GM12865 (cell line): Measurements from ENCODE around the gene ENO2.

ENCODE experiments used
- DNase-seq: peaks from one replicate; pipeline ENCODE4 v3.0.0; 2010; ENCODE audit warnings: low read depth
- H3K4me3 ChIP-seq: 2 replicates; pipeline ENCODE4 v1.5.1; 2011; ENCODE audit warnings: mild to moderate bottlenecking, low read depth, low read length, control low read depth
- CTCF ChIP-seq: IDR thresholded peaks from 2 replicates; pipeline ENCODE4 v1.5.1; 2011; ENCODE audit warnings: low read length, control low read depth, low read depth, inconsistent platforms; ENCODE audit not compliant: insufficient read depth; ENCODE audit errors: missing control alignments

ENO2 gene

DNA sequence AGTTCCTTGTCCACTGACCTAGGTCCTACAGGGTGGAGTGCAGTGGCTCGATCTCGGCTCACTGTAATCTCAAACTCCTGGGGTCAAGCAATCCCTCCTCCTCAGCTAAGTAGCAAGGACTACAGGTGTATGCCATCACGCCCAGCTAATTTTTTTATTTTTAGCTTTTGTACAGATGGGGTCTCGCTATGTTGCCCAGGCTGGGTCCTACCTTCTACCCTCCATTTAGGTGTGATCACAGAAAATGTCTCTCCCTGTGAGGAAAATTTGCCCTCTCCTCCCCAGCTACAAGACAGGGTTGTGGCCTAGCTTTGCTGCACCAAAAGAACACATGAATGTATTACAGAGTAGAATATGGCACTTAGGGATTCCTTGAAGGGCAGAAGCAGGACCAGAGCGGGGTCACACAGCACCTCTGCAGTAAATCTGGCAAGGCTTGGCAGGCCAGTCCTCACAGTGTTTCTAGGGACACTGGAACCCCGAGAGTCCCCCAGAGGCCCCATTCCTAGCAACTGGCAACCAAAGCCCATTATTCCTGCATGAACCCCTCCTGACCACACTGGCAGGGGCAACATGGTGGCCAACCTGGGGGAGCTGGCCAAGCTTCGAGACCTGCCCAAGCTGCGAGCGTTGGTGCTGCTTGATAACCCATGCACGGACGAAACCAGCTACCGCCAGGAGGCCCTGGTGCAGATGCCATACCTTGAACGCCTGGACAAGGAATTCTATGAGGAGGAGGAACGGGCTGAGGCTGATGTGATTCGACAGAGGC is 2.0 kb upstream of the ENO2 start:
- no peak for DNase-seq
- H3K4me3 ChIP-seq, result no peak overlapping the region
- no peak for TF ChIP-seq CTCF

DNA sequence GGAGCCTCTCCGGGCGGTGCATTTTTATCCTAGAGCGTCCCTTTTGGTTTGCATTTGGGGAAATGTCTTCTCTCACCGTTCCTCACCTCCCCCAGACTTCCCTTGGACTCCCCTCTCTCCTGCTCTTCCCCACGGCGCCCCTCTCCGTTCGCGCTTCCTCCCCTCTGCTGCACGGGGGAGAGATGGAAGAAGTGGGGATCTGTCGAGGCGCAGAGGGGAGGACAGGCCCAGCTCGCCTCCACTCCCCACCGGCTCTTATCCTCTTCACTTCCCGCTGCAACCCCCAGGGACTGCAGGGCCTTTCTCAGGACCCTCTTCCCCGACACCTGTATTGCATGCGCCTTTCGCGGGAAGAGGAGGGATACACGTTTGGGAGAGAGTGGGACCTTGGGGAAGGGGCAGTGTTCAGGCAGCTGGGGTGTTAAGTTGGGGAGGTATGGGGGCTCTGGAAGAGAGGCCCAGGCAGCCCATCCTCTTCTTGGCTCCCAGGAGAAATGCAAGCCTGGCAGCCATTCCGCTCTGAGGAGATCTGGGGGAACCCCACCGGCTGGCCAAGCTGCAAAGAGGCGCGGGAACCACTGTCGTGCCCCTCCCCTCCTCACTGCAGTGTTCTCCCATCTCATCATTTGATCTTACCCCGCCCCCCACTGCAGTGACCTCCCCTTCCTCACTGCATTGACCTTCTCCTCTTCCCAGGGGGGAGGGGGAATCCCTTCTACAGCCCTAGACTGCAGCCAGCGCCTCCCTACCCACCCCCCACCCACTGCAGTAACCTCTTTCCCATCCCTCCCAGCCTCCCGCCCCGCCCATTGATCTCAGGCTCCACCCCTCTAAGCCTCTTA is 788 bp downstream of the ENO2 start:
- TF ChIP-seq CTCF, result no peak
- peak overlapping the region; percentile 75 for H3K4me3 ChIP-seq
- no peak for DNase-seq

DNA sequence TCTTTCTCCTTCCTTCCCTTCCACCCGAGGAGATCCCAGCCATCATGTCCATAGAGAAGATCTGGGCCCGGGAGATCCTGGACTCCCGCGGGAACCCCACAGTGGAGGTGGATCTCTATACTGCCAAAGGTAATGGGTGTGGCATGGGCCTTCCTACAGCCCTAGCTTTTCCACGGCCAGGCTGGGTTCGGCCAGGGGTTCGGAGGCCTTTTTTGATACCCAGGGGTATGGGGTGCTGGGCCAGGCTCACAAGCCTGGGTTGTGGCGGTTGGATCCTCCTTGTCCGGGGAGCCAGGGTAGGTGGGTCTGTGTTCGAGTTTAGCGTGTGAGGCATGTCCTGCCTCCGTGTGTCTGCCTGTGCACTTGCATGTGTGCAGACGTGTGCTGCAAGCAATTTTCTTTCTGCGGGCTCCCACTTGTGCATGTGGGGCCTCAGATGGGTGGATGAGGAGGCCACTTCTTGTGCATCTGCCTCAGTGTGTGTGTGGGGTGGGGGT is 1.5 kb downstream of the ENO2 start:
- no peak for TF ChIP-seq CTCF
- H3K4me3 ChIP-seq, result peak overlapping the region; percentile 75
- no peak for DNase-seq

GRCh38 chr12:6916426-6917200 is 2.2 kb downstream of the ENO2 start:
- no peak overlapping the region for H3K4me3 ChIP-seq
- DNase-seq, result no peak
- TF ChIP-seq CTCF, result no peak

- no peak for DNase-seq
- H3K4me3 ChIP-seq, result no peak overlapping the region
- no peak for TF ChIP-seq CTCF
Measured at GRCh38 chr12:6917491-6918231, 3.3 kb downstream of the ENO2 start.

DNA sequence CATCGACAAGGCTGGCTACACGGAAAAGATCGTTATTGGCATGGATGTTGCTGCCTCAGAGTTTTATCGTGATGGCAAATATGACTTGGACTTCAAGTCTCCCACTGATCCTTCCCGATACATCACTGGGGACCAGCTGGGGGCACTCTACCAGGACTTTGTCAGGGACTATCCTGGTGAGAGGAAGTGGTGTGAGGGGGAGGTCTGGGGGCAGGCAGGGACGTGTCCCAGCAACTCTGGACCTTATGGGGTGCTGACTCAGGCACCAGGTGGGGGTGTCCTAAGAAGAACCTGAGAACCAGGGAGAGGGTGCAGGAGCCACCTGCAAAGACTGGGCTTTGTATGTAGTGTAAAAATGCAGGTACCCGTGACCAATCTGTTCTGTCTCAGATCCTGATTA is 5.2 kb downstream of the ENO2 start:
- TF ChIP-seq CTCF, result no peak
- H3K4me3 ChIP-seq, result no peak overlapping the region
- DNase-seq, result no peak
